ENCODE data around the gene ZXDB.
"Not testable (repeated sequence)": the region's sequence is repeated elsewhere in the genome, so short reads cannot be mapped to it uniquely, and the experiment has no call there.

ZXDB gene

GRCh38 chrX:57591284-57592159, at the start of gene ZXDB:
ZXDB (plus strand) TSS chrX:57592011; CDS start chrX:57592049, 38 bp downstream.
- peak; percentile 16 to 25 for DNase-seq

- DNase-seq, result no peak
Observed at GRCh38 chrX:57565198-57565597, 26.6 kb upstream of the ZXDB start.

GRCh38 chrX:57573754-57574153, 18.1 kb upstream of the ZXDB start:
- DNase-seq, result peak in 1 of 2 donors; percentile 25

GRCh38 chrX:57582948-57583347, 8.9 kb upstream of the ZXDB start:
- DNase-seq, result not testable (repeated sequence)

GRCh38 chrX:57583477-57583876, 8.3 kb upstream of the ZXDB start:
- DNase-seq, result no peak

- DNase-seq, result no peak
Observed at GRCh38 chrX:57586360-57586759, 5.5 kb upstream of the ZXDB start.

- no peak for DNase-seq
Observed at GRCh38 chrX:57587062-57587461, 4.7 kb upstream of the ZXDB start.

GRCh38 chrX:57587607-57588006, 4.2 kb upstream of the ZXDB start:
- no peak for DNase-seq

- DNase-seq, result peak; percentile 10 to 21
Observed at GRCh38 chrX:57592160-57592893, 516 bp downstream of the ZXDB start.

GRCh38 chrX:57592894-57593215, 1.0 kb downstream of the ZXDB start:
- not testable (repeated sequence) for DNase-seq

GRCh38 chrX:57595381-57595811, 3.6 kb downstream of the ZXDB start:
- no peak for DNase-seq

GRCh38 chrX:57596109-57596508, 4.3 kb downstream of the ZXDB start:
- DNase-seq, result no peak

- no peak for DNase-seq
Observed at GRCh38 chrX:57596516-57596915, 4.7 kb downstream of the ZXDB start.

GRCh38 chrX:57607295-57608187, 15.7 kb downstream of the ZXDB start:
- DNase-seq, result no peak

- not testable (repeated sequence) for DNase-seq
Observed at GRCh38 chrX:57613351-57613750, 21.5 kb downstream of the ZXDB start.

- DNase-seq, result not testable (repeated sequence)
Observed at GRCh38 chrX:57629438-57629837, 37.6 kb downstream of the ZXDB start.

- no peak for DNase-seq
Observed at GRCh38 chrX:57640674-57641016, 48.8 kb downstream of the ZXDB start.

- no peak for DNase-seq
Observed at GRCh38 chrX:57641338-57641737, 49.5 kb downstream of the ZXDB start.

- no peak for DNase-seq
Observed at GRCh38 chrX:57643698-57644097, 51.9 kb downstream of the ZXDB start.

- no peak for DNase-seq
Observed at GRCh38 chrX:57647020-57647419, 55.2 kb downstream of the ZXDB start.

Data from activated CD4-positive, alpha-beta T cell treated with anti-CD3 and anti-CD28 coated beads for 4 hours (primary cell).